ENCODE results near the gene CIAO1. TPM values are rescaled to one million over a fixed set of nuclear protein-coding genes. Genes with fewer than 3 reads are reported as not detected.

Gene CIAO1
- total RNA-seq, 1 donor from 2014 or later = 55.9 TPM

DNA sequence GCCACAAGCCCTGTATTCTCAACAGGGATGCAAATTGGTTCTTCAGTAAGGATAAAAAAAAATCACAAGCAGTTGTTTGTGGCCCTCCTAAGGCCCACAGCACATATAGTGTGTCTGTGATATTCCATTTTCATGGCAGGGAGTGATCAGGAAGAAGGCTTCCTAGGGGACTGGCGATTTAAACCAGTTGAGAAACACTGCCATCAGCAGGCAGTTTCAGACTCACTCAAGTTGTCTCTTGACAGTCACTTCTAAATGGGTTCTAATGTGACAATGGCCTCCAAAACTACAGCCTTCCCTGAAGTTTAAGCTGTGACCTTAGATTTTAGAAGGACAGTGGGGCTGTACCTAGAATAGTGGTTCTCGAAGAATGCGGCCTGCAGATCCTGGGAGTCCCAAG is 6.0 kb downstream of the CIAO1 start:
- peaks cover 10% of the 10 kb centered on the region for H4K20me1 ChIP-seq (ENCODE audit: low read depth)
- H2AFZ ChIP-seq (replicated peaks) = no peak overlapping the region
- DNase-seq (ENCODE audit: low spot score) = no peak
- no peak overlapping the region for H3K4me2 ChIP-seq
- H3F3A ChIP-seq (ENCODE audit: low read depth) = peaks cover 36% of the 10 kb centered on the region
- H3K4me1 ChIP-seq = peaks cover 3% of the 10 kb centered on the region
- H3K79me2 ChIP-seq (ENCODE audit: low read depth) = peaks cover 11% of the 10 kb centered on the region
- H3K36me3 Mint-ChIP-seq = peaks cover 16% of the 10 kb centered on the region
- H3K36me3 ChIP-seq = peaks cover 6% of the 10 kb centered on the region
- H3K27ac ChIP-seq = no peak overlapping the region
- H3K4me1 Mint-ChIP-seq = no peaks in the 10 kb centered on the region
- no peak for TF ChIP-seq EZH2 (IDR thresholded peaks at IDR 0.05)
- no peak for TF ChIP-seq EZH2phosphoT487 (IDR thresholded peaks at IDR 0.05)
- TF ChIP-seq, protein P1, sequence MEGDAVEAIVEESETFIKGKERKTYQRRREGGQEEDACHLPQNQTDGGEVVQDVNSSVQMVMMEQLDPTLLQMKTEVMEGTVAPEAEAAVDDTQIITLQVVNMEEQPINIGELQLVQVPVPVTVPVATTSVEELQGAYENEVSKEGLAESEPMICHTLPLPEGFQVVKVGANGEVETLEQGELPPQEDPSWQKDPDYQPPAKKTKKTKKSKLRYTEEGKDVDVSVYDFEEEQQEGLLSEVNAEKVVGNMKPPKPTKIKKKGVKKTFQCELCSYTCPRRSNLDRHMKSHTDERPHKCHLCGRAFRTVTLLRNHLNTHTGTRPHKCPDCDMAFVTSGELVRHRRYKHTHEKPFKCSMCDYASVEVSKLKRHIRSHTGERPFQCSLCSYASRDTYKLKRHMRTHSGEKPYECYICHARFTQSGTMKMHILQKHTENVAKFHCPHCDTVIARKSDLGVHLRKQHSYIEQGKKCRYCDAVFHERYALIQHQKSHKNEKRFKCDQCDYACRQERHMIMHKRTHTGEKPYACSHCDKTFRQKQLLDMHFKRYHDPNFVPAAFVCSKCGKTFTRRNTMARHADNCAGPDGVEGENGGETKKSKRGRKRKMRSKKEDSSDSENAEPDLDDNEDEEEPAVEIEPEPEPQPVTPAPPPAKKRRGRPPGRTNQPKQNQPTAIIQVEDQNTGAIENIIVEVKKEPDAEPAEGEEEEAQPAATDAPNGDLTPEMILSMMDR (IDR thresholded peaks at IDR 0.05) = no peak
- H3K27me3 ChIP-seq = no peaks in the 10 kb centered on the region
- H3K4me3 Mint-ChIP-seq = no peak overlapping the region
- H3K4me3 ChIP-seq = no peak overlapping the region
- H3K9me3 ChIP-seq (ENCODE audit: low read depth) = no peaks in the 10 kb centered on the region
- H3K27me3 Mint-ChIP-seq (ENCODE audit: insufficient read depth, low read depth) = peaks cover 8% of the 10 kb centered on the region
- no peak overlapping the region for H3K9ac ChIP-seq
- no peaks in the 10 kb centered on the region for H3K9me3 Mint-ChIP-seq
- no peak overlapping the region for H3K27ac Mint-ChIP-seq

DNA sequence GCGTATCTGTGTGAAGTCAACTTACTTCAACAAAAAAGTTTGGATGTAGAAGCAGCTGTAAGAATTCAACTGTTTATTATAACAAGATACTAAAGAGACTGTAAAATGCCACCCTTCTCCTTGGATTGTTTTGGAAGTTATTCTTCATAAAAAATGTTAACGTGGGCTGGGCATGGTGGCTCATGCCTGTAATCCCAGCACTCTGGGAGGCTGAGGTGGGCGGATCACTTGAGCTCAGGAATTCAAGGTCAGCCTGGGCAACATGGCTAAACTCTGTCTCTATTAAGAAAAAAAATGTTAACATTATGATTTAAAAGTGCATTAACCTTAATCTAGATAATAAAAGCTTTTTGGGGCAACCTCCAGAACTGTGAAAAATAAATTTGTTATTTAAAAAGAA is 7.7 kb downstream of the CIAO1 start:
- Histone ChIP-seq H3K9me3 (ENCODE audit: low read depth) (no peaks in the 10 kb centered on the region), H3K27ac (no peak overlapping the region), H3K36me3 (peaks cover 6% of the 10 kb centered on the region), H3K27me3 (no peaks in the 10 kb centered on the region), H3K79me2 (ENCODE audit: low read depth) (no peaks in the 10 kb centered on the region), H2AFZ (replicated peaks) (no peak overlapping the region), H3K9ac (no peak overlapping the region), H3K4me1 (no peaks in the 10 kb centered on the region), H3K4me2 (no peak overlapping the region), H3F3A (ENCODE audit: low read depth) (peaks cover 36% of the 10 kb centered on the region), H4K20me1 (ENCODE audit: low read depth) (peaks cover 3% of the 10 kb centered on the region), H3K4me3 (no peak overlapping the region)
- Mint-ChIP-seq H3K4me3 (no peak overlapping the region), H3K4me1 (no peaks in the 10 kb centered on the region), H3K9me3 (no peaks in the 10 kb centered on the region), H3K36me3 (peaks cover 18% of the 10 kb centered on the region), H3K27me3 (ENCODE audit: insufficient read depth, low read depth) (peaks cover 8% of the 10 kb centered on the region), H3K27ac (no peak overlapping the region)
- DNase-seq (ENCODE audit: low spot score) = no peak
- TF ChIP-seq EZH2 (IDR thresholded peaks at IDR 0.05) (no peak), EZH2phosphoT487 (IDR thresholded peaks at IDR 0.05) (no peak)
- TF ChIP-seq, protein P1 (IDR thresholded peaks at IDR 0.05) = no peak

DNA sequence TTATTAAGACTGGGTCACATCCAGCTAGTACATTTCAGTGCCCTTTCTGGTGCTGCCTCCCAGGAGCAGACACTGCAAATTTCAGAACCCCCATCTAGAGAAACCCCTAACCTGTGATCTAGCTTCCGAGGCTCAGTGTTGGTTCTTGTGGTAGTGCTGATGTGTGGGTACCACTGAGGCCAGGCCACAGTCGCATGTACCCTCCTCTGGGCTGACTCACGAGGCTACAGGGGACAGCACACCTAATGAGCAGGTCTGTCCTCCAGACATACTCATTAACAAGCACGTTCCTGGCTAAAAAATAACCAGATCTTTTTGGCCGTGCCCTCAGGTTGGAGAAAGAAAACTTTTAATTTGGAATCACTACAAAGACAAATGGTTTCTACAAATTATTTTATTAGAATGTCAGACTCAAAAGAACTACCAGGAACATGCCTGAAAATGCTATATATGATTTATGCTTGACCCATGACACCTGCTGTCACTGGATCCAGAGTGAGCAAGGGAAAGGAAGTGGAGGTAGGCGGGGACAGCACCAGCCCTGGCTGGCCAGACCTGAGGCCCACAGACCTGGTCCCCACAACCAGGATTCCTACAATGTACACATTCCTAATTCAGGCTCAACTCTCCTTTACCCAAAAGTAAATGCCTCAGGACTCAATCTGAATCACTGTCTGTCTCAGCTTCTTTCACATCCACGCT is 8.5 kb downstream of the CIAO1 start:
- no peaks in the 10 kb centered on the region for H3K79me2 ChIP-seq (ENCODE audit: low read depth)
- H3F3A ChIP-seq (ENCODE audit: low read depth) = peaks cover 36% of the 10 kb centered on the region
- Mint-ChIP-seq H3K4me3 (no peak overlapping the region), H3K27me3 (ENCODE audit: insufficient read depth, low read depth) (peaks cover 6% of the 10 kb centered on the region), H3K4me1 (no peaks in the 10 kb centered on the region), H3K27ac (no peak overlapping the region), H3K36me3 (peaks cover 22% of the 10 kb centered on the region), H3K9me3 (no peaks in the 10 kb centered on the region)
- H3K4me1 ChIP-seq = no peaks in the 10 kb centered on the region
- no peak overlapping the region for H2AFZ ChIP-seq (replicated peaks)
- DNase-seq (ENCODE audit: low spot score) = no peak
- no peak overlapping the region for H3K4me2 ChIP-seq
- peaks cover 6% of the 10 kb centered on the region for H3K36me3 ChIP-seq
- TF ChIP-seq, protein P1 (IDR thresholded peaks at IDR 0.05) = no peak
- TF ChIP-seq EZH2 (IDR thresholded peaks at IDR 0.05) (no peak), EZH2phosphoT487 (IDR thresholded peaks at IDR 0.05) (no peak)
- H4K20me1 ChIP-seq (ENCODE audit: low read depth) = peaks cover 3% of the 10 kb centered on the region
- H3K27ac ChIP-seq = no peak overlapping the region
- H3K9ac ChIP-seq = no peak overlapping the region
- no peaks in the 10 kb centered on the region for H3K9me3 ChIP-seq (ENCODE audit: low read depth)
- H3K4me3 ChIP-seq = no peak overlapping the region
- no peaks in the 10 kb centered on the region for H3K27me3 ChIP-seq
